Tibial nerve (tissue), 3 donors: Measurements from ENCODE around the gene LTO1.

ENCODE experiments used
- CTCF ChIP-seq, 5 experiments: fragments of 200-600 bp in 3 of 5; fragments of 450-650 bp in 2 of 5; sonication (generic) in 3 of 5; IDR thresholded peaks; one replicate each; pipeline ENCODE4 v1.5.1; 2016 to 2019; ENCODE audit warnings: antibody characterized with exemption in 5 of 5, mild to moderate bottlenecking in 3 of 5, moderate library complexity in 2 of 5
- POLR2A ChIP-seq, 2 donors: fragments of 450-650 bp; IDR thresholded peaks; one replicate each; pipeline ENCODE4 v1.6.1; 2017; ENCODE audit warnings: antibody characterized with exemption in 2 of 2, mild to moderate bottlenecking in 2 of 2, moderate library complexity in 2 of 2

- TF ChIP-seq CTCF (IDR thresholded peaks at IDR 0.05) (no peak), POLR2A (IDR thresholded peaks at IDR 0.05) (no peak)
Measured at GRCh38 chr11:69665669-69666068, 9.5 kb downstream of the LTO1 start.
